Prostate gland (tissue), 2 donors: ENCODE results near the gene SPON2. TPM values are rescaled to one million over a fixed set of nuclear protein-coding genes. Genes with fewer than 3 reads are reported as not detected.

Experiments used
- DNase-seq: peaks from one replicate; pipeline ENCODE4 v3.0.0-alpha.2; 2019; ENCODE audit warnings: low spot score
- H3K27ac ChIP-seq, 2 donors: fragments of 200-600 bp; sonication (generic); 2 replicates each; pipeline ENCODE4 v1.5.1; 2017 to 2019
- H3K27me3 ChIP-seq: fragments of 200-600 bp; sonication (generic); replicated peaks from 2 replicates; pipeline ENCODE4 v1.5.1; 2019; ENCODE audit not compliant: insufficient read depth
- H3K36me3 ChIP-seq, 2 donors: fragments of 200-600 bp; sonication (generic); 1 replicate in 1 of 2; 2 replicates in 1 of 2; pipeline versions ENCODE4 v1.5.1 to v1.8.1; 2017 to 2019
- H3K4me1 ChIP-seq: fragments of 200-600 bp; sonication (generic); replicated peaks from 2 replicates; pipeline ENCODE4 v1.5.1; 2019
- H3K4me3 ChIP-seq, 2 donors: fragments of 200-600 bp; sonication (generic); 2 replicates each; pipeline ENCODE4 v1.5.1; 2017 to 2019
- H3K9me3 ChIP-seq: fragments of 200-600 bp; sonication (generic); 2 replicates; pipeline ENCODE4 v1.5.1; 2017
- CTCF ChIP-seq, 4 experiments: fragments of 200-600 bp in 2 of 4; fragments of 450-650 bp in 2 of 4; sonication (generic) in 2 of 4; IDR thresholded peaks; 1 replicate in 3 of 4; 2 replicates in 1 of 4; pipeline ENCODE4 v1.5.1; 2016 to 2019; ENCODE audit warnings: antibody characterized with exemption in 4 of 4, mild to moderate bottlenecking in 2 of 4, moderate library complexity in 2 of 4
- POLR2A ChIP-seq: fragments of 450-650 bp; IDR thresholded peaks from one replicate; pipeline ENCODE4 v1.6.1; 2016; ENCODE audit warnings: antibody characterized with exemption, mild to moderate bottlenecking
- POLR2AphosphoS5 ChIP-seq: sonication (generic); formaldehyde crosslinking; IDR thresholded peaks from one replicate; pipeline ENCODE4 v1.6.1; 2017; ENCODE audit warnings: antibody characterized with exemption
- WGBS: methylation state at CpG from one replicate; pipeline ENCODE4 v1.1.5; 2018; 5-methylcytosine and 5-hydroxymethylcytosine counted together
- intact Hi-C: fragments of 100-400 bp; cut with DNase I; formaldehyde crosslinking; loops from one replicate; pipeline ENCODE4 v1.14.2; 2022
- small RNA-seq, 2 donors: library from RNA; depleted of rRNA; stranded (forward); fragments of <200 nt; gene quantifications; one replicate each; pipeline ENCODE3, GENCODE V24; 2016
- total RNA-seq, 2 donors: library from RNA; depleted of rRNA; stranded (reverse); fragments of >200 nt; gene quantifications; one replicate each; pipeline ENCODE4 v1.1.0, GENCODE V29; 2016

SPON2 gene
- total RNA-seq, 2 donors from 2014 or later = 107 to 134 TPM

GRCh38 chr4:1122505-1122904, 49.9 kb downstream of the SPON2 start:
- Histone ChIP-seq H3K27me3 (no peaks in the 10 kb centered on the region), H3K27ac (no peak overlapping the region), H3K9me3 (no peaks in the 10 kb centered on the region), H3K4me1 (no peaks in the 10 kb centered on the region), H3K4me3 (no peak overlapping the region), H3K36me3 (no peaks in the 10 kb centered on the region)
- intact Hi-C loops = no loop called here
- WGBS = 87% methylated on average over 3 of the region's 3 CpGs
- TF ChIP-seq POLR2A (no peak), POLR2AphosphoS5 (no peak), CTCF (IDR thresholded peaks at IDR 0.05) (no peak)
- DNase-seq = no peak

Small RNAs within 50 kb of the gene (small RNA-seq; reads per million reads assigned to genes)
- gene RF00554 = 0 reads per million in 2 donors

Other genes starting within 250 kb of the SPON2 start
- 100 to 1,000 TPM; 158 to 181 TPM for gene GAK, start 240.3 kb downstream of the SPON2 start, total RNA-seq
- gene TMEM175, start 240.1 kb downstream of the SPON2 start, total RNA-seq = 10 to 100 TPM; 44.1 to 74.6 TPM
- 10 to 100 TPM; 10.4 to 17.1 TPM for gene DGKQ, start 199.0 kb downstream of the SPON2 start, total RNA-seq
- 10 to 100 TPM; 53.6 to 56.8 TPM for gene IDUA, start 185.5 kb downstream of the SPON2 start, total RNA-seq
- gene SLC26A1, start 179.2 kb downstream of the SPON2 start, total RNA-seq = under 1 TPM; 0.27 to 0.34 TPM
- 10 to 100 TPM; 26.6 to 29.4 TPM for gene FGFRL1, start 161.0 kb downstream of the SPON2 start, total RNA-seq
- gene RNF212, start 59.0 kb downstream of the SPON2 start, total RNA-seq = 10 to 100 TPM in 1 of 2 donors, 1 to 10 TPM in 1; 7.1 to 15.3 TPM
- 100 to 1,000 TPM; 173 to 264 TPM for gene CTBP1, start 76.5 kb upstream of the SPON2 start, total RNA-seq
- gene MAEA, start 117.3 kb upstream of the SPON2 start, total RNA-seq = 100 to 1,000 TPM in 1 of 2 donors, 10 to 100 TPM in 1; 76.0 to 110 TPM
- 10 to 100 TPM; 20.8 to 47.9 TPM for gene UVSSA, start 174.6 kb upstream of the SPON2 start, total RNA-seq
- gene NKX1-1, start 233.9 kb upstream of the SPON2 start, total RNA-seq = not detected